Muscle of back (tissue), 11 donors: ENCODE data around the gene AMIGO3. TPM values are rescaled to one million over a fixed set of nuclear protein-coding genes. Genes with fewer than 3 reads are reported as not detected.
"Not testable (repeated sequence)": the region's sequence is repeated elsewhere in the genome, so short reads cannot be mapped to it uniquely, and the experiment has no call there.

Experiments
- DNase-seq, 3 donors: peaks; one replicate each; pipeline versions ENCODE4 v3.0.0 to v3.0.0-alpha.2; 2013
- polyA plus RNA-seq, 10 donors: library from polyadenylated mRNA; unstranded; fragments of 120-200 nt; gene quantifications; one replicate each; pipeline ENCODE4 v1.2.1, GENCODE V29; 2013; ENCODE audit not compliant: insufficient read length in 10 of 10

AMIGO3 gene
- polyA plus RNA-seq, 10 donors: 1.3 to 3.8 (median 2.0) TPM

DNA sequence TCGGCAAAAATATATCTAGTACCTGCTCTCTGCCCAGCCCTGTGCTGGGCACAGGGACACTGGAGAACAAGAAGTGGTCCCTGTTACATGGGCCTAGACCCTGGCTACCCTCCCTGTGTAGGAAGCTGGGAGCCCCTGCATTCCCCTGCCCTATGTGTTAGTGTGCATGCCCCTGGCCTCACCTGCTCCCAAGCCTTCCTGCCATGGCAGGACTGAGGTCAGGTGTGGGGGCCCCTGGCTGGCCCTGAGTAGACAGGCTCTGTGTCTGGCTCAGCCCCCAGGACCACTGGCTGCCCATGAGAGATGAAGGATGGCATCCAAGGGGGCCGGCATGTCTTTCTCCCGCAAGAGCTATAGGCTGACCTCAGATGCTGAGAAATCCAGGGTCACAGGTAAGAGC, 28.6 kb downstream of the AMIGO3 start:
- not testable (repeated sequence) for DNase-seq

DNA sequence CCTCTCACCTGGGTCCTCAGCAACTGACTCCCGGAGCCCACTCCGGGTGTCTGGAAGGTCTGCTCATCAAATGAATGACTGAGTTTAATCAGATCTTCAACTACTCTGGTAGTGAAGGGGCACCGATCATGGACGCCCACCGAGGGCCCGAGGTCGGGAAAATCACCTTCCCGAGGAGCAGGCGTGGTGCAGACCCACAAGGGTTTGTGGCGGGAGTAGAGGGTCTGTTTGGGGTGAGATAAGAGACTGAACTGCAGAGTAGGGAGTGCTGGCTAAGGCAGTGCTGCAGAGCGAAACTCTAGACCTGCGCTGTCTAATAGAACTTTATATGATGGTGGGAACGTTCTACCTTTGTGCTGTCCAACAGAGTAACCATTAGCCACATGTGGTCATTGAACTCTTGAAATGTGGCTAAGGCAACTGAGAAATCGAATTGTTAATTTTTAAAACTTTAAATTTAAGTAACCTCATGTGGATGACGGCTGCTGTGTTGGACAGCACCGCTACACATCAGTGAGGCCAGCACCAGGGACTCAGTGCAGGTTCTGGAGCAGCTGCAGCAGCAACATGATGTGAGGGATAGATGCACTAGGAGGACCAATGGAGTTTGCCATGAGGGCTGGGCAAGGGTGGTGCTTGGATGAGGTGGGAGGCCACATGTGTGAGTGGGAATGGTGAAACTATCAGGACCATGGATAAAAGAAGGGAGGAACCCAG, 29.4 kb downstream of the AMIGO3 start:
- DNase-seq: not testable (repeated sequence)

GRCh38 chr3:49689046-49689907, 30.2 kb downstream of the AMIGO3 start, which contains the start of the genes MST1 and RNF123:
MST1 (minus strand) TSS chr3:49689474; CDS start chr3:49688691, 783 bp downstream.
RNF123 (plus strand) TSS chr3:49689557; CDS start chr3:49691166, 1,609 bp downstream.
- DNase-seq: peak; percentile 91 to 98 (median 95)

DNA sequence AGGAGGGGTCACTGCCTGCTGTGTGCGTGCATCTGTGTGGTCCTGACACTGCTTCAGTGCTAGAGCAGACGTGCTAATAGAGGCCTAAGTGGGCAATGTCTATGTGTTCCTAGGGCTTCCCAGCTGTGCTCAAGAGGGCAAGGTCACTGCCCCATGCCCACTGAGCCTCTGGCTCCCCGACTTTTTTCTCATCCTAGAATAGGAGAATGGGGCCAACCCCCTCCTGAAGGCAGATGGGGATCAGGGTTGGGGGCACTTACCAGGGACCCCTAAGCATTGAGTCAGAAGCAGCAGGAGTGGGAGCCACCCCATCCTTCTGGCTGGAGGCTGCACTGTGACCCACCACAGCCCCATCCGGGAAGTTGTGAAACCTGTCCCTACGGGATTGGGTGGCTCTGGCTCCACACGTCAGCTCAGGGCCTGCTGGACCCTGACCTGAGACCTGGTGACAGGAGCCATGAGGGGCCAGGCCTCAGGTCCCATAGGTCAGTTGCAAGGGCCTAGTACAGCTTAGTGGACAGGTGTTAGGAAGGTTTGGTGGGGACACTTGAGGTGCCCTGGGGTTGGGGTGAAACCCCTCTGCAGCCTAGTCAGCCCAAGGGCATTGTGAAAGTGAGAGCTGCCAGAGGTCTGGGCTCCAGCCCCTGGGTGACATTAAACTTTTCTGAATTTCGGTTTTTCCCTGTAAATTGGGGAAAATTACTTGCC, 31.0 kb downstream of the AMIGO3 start:
- DNase-seq: not testable (repeated sequence)

- not testable (repeated sequence) for DNase-seq
Measured at GRCh38 chr3:49687424-49687795, 32.1 kb downstream of the AMIGO3 start.

DNA sequence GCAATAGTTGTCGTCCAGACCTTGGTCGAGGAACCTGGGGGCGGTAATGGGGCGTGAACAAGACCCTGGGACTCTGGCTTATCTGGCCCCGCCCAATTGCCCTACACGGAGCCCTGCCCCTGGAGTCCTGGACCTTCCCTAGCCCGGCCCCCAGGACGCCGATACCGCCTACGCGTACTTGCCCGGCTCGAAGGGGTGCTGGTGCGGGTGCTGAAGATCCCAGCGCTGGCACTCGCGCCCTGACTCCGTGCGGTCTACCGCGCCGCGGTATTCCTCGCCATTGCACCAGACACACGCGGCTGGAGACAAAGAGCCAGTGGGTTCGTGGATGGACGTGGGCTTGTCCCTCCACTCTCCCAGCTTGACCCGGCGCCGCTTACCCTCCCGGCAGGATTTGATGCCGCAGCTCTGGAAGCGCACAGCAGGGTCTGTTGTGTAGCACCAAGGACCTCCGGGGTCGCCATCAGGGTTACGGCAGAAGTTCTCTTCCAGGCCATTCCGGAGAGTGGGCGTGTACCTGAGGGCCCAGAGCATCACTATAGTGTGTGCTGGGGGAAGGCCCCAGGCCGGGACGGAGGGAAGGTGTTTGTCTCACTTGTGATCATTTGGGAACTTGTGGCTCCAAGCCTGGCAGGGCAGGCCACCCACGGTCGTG, 32.6 kb downstream of the AMIGO3 start:
- peak in 1 of 3 donors; percentile 46 for DNase-seq

GRCh38 chr3:49686346-49686745, 33.1 kb downstream of the AMIGO3 start:
- peak in 1 of 3 donors; percentile 37 for DNase-seq

GRCh38 chr3:49685846-49686245, 33.6 kb downstream of the AMIGO3 start:
- DNase-seq: not testable (repeated sequence)

DNA sequence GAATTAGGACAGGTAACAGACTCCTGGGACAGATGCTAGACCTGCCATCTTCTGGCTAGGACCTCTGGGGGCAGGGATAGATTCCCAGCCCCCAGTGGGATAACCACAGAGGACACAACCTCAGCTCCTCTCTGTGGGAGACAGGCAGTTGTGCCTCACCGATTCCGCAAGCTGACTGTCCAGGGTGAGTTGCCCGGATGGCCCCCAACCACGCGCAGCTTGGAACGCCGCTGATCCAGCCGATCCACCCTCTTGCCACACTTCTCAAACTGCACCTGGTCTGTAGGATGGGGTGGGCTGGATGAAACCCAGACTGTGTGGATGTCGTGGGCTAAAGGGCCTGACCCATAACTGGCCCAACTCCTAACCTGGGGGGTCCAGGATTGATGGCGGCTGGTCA, 34.4 kb downstream of the AMIGO3 start:
- not testable (repeated sequence) for DNase-seq

DNA sequence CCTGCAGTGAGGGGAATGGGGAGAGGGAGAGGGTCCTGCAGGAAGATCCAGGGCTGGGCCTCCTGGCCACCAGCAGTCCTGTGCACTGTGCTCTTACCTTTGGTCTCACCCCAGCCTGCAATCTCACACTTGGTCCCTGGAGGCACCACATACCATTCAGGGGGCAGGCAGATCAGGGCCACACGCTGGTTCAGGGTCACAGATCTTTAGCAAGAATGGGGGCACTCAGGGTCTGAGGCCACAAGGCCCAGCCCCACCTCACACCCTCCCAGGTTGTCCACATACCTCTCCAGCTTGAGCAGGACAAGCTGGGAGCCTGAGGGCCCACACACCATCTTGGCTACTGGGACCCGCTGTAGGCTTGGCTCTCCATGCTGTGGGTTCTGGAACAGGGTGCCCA, 35.0 kb downstream of the AMIGO3 start:
- DNase-seq: not testable (repeated sequence)

DNA sequence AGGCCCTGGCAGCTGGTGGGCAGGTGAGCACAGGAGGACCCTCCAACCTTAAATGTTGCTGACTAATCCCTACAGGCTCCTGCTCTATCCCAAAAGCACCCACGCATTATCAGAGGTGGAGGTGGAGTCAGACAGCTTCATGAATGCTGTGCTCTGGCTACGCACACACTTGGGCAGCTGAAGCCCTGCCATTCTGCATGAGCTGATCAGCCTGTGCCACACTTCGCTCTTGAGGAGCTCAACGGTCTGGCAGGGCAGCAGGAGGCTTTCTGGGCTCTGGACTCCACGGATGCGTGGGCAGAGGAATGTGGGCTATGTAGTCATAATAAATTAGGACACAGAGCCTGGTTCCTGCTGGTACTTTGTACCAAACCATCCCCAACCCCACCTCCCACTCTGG, 36.3 kb downstream of the AMIGO3 start:
- DNase-seq: no peak

- DNase-seq: no peak
Measured at GRCh38 chr3:49681543-49681942, 37.9 kb downstream of the AMIGO3 start.

GRCh38 chr3:49681232-49681522, 38.3 kb downstream of the AMIGO3 start:
- no peak for DNase-seq

- DNase-seq: no peak
Measured at GRCh38 chr3:49680493-49681231, 38.8 kb downstream of the AMIGO3 start.

GRCh38 chr3:49675912-49676311, 43.6 kb downstream of the AMIGO3 start:
- DNase-seq: no peak

DNA sequence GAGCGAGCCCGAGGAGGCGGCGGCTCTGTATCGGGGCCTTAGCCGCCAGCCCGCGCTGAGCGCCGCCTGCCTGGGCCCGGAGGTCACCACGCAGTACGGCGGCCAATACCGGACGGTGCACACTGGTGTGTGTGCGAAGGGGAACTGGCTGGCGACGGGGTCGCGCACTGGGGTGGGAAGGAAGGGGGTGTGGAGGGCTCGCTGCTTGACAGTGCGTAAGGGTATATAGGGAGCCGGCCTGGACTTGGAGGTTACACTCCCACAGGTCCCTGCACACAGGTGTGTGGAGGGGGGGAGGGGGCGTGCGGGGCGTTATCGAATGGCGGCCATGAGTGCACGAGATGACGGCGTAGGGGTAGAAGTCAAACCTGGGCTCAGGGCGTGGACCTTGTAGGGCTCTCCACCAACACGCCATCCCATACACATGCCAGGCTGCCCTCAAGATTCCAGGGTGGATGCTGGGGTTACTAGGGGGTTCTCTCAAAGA, 44.9 kb downstream of the AMIGO3 start:
- no peak for DNase-seq

DNA sequence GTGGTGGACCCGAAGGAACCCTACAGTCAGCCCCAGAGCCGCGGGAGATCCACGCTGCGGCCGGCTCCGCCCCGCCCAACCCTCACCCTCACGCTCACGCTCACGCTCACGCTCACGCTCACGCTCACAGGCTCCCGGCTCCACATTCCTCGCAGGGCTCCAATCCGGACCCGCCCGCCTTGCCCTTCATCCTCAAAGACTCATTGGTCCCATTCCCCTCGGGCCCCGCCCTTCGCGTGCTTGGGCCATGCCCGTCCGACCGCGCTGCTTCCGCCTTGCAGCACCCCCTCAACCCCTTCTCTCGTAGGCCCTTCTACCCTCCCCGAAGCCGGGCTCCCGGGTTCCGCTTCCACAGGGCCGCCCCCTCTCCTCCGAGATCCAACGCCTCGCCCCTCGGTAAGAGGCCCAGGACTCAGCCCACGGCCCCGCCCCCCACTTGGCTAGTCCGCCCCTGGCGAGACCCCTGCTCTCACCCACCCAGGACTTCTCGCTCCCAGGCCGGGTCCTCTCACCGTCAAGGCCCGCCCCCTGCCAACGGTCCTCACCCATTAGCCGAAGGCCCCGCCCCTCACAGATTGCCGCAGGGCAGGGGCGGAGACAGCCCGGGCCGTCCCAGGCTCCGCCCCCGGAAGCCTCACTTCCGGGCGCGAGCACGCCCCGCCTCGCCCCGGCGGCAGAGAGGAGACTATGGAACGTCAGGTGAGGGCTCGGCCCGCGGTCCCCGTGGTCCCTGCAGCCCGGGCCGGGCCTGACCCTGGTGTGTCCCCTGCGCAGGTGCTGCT, 45.6 kb downstream of the AMIGO3 start, which contains the start of gene APEH:
Gene APEH (plus strand): TSS at position 637 of the 782 bp plus-strand sequence. CDS start 51 bp downstream, at position 688.
- peak; percentile 94 to 97 (median 94) for DNase-seq

DNA sequence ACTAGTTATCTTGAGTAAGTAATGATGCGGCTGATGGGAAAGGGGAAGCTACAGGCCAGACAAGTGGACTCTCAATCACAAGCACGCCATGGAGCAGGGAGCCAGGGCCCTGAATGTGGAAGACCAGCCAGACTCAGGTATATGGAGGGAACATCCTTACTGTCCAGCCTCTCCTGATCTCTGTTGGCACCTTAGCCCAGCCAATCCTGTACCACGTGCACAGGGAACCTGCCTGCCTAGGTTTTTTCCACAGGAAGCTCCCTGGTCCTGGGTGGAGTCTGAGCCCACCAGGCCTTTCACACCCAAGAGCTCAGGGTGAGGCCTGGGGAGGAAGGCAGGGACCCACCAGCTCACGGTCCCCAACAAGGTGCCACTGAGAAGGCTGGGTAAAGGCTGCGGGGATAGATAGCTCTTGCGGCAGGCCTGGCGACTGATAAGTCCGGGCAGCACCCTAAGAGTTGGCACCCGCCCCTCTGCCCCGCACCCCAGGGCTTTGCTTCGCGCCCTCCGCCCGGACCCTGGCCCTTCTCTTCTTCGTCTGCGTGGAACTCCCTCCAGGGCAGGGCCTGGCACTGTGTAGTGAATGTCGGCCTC, 46.3 kb downstream of the AMIGO3 start:
- peak in 1 of 3 donors; percentile 38 for DNase-seq
